ENCODE measurements around the gene RSPO4.

The RSPO4 gene

DNA sequence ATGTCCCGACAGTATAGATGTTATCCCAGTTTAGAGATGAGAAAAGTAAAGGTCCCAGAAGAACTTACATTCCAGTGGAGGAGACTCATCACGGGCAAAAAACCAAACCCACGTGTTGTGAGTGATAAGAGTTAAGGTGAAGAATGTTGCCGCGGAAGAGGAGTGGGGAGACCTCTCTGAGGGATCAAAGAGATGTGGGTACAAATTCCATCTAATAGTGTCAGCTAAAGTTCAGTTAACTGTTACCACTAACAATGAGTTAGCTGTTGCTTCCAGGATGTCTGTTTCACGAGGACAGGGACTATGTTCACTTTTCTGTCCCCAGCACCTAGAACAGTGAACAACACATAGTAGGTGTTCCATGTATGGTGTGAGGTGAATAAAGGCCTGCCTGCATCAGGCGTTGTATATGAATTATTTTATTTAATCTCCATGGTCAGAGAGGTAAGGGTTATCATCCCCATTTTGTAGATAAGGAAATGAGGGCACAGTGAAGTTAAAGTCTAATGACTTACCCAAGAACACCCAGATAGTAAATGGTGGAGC, 39.8 kb upstream of the RSPO4 start:
- H4K20me1 ChIP-seq (ENCODE audit: insufficient read depth, low read length) = no peaks in the 10 kb centered on the region
- ATAC-seq (ENCODE audit: insufficient read depth, low read depth) (no peak), DNase-seq (no peak)
- H3K36me3 ChIP-seq (ENCODE audit: insufficient read depth, low read length) = no peaks in the 10 kb centered on the region
- H2AFZ ChIP-seq (ENCODE audit: low read depth, low read length) = no peak overlapping the region
- no peaks in the 10 kb centered on the region for H3K9me3 ChIP-seq (ENCODE audit: insufficient read depth, low read length, severe bottlenecking)
- H3K9ac ChIP-seq (ENCODE audit: low read depth, low read length) = no peak overlapping the region
- no peaks in the 10 kb centered on the region for H3K79me2 ChIP-seq (ENCODE audit: insufficient read depth, low read length)
- H3K4me3 ChIP-seq (ENCODE audit: low read depth in 1 of 2, low read length in 2 of 2) = no peak overlapping the region
- no peak overlapping the region for H3K4me2 ChIP-seq (ENCODE audit: insufficient read depth, low read length)
- no peaks in the 10 kb centered on the region for H3K4me1 ChIP-seq (ENCODE audit: insufficient read depth, low read length)
- H3K27ac ChIP-seq (ENCODE audit: low read length) = no peak overlapping the region
- no peak for TF ChIP-seq EZH2 (IDR thresholded peaks at IDR 0.05; ENCODE audit: borderline replicate concordance, low read depth, low read length, severe bottlenecking)
- TF ChIP-seq, protein P1, sequence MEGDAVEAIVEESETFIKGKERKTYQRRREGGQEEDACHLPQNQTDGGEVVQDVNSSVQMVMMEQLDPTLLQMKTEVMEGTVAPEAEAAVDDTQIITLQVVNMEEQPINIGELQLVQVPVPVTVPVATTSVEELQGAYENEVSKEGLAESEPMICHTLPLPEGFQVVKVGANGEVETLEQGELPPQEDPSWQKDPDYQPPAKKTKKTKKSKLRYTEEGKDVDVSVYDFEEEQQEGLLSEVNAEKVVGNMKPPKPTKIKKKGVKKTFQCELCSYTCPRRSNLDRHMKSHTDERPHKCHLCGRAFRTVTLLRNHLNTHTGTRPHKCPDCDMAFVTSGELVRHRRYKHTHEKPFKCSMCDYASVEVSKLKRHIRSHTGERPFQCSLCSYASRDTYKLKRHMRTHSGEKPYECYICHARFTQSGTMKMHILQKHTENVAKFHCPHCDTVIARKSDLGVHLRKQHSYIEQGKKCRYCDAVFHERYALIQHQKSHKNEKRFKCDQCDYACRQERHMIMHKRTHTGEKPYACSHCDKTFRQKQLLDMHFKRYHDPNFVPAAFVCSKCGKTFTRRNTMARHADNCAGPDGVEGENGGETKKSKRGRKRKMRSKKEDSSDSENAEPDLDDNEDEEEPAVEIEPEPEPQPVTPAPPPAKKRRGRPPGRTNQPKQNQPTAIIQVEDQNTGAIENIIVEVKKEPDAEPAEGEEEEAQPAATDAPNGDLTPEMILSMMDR (IDR thresholded peaks at IDR 0.05; ENCODE audit: borderline replicate concordance, extremely low read depth, low read length, poor library complexity, severe bottlenecking) = no peak
- no peaks in the 10 kb centered on the region for H3K27me3 ChIP-seq (ENCODE audit: insufficient read depth, low read length, poor library complexity)

DNA sequence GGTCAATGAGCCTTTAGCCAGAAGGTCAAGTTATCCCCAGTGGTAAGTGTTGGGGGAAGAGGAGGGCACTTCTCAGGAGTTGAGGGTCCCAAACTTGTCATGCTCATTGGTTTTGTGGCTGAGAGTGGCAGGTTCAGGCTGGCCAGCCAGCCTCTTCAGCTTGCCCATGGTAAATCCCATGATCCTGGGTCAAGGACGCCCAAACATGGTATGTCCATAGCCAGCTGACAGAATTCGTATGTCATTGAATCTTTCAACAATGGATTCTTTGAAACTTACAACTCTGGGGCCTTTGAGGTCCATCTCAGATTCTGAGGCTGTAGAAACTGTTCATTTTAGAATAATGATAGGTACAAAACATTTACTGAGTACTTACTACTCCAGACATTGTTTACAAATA, 36.1 kb upstream of the RSPO4 start:
- no peak for TF ChIP-seq EZH2 (IDR thresholded peaks at IDR 0.05; ENCODE audit: borderline replicate concordance, low read depth, low read length, severe bottlenecking)
- TF ChIP-seq, protein P1 (IDR thresholded peaks at IDR 0.05; ENCODE audit: borderline replicate concordance, extremely low read depth, low read length, poor library complexity, severe bottlenecking) = no peak
- Histone ChIP-seq H3K27me3 (ENCODE audit: insufficient read depth, low read length, poor library complexity) (peaks cover 4% of the 10 kb centered on the region), H3K27ac (ENCODE audit: low read length) (no peak overlapping the region), H2AFZ (ENCODE audit: low read depth, low read length) (no peak overlapping the region), H3K4me2 (ENCODE audit: insufficient read depth, low read length) (no peak overlapping the region), H3K4me3 (ENCODE audit: low read depth in 1 of 2, low read length in 2 of 2) (no peak overlapping the region), H4K20me1 (ENCODE audit: insufficient read depth, low read length) (no peaks in the 10 kb centered on the region), H3K79me2 (ENCODE audit: insufficient read depth, low read length) (no peaks in the 10 kb centered on the region), H3K9ac (ENCODE audit: low read depth, low read length) (no peak overlapping the region), H3K36me3 (ENCODE audit: insufficient read depth, low read length) (no peaks in the 10 kb centered on the region), H3K4me1 (ENCODE audit: insufficient read depth, low read length) (no peaks in the 10 kb centered on the region), H3K9me3 (ENCODE audit: insufficient read depth, low read length, severe bottlenecking) (no peaks in the 10 kb centered on the region)
- DNase-seq = no peak
- no peak for ATAC-seq (ENCODE audit: insufficient read depth, low read depth)

DNA sequence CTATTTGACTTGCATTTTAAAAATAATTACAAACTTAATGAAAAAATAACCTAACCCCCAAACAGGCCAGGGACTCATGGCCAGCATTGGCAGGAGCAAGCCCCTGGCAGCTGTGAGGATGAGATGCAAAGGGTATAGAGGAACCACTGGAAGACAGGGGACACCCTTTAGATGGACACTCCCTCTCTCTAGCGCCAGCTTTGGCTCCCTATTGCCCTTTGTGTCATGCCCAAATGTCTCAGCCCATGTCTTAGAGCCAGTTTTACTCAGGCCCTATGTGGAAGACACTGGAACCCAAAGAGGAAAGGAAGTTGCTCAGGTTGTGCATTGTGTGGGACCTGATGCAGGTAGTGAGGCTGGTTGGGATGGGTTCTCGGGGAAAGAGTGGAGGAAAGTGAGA, 34.9 kb upstream of the RSPO4 start:
- no peak for TF ChIP-seq EZH2 (IDR thresholded peaks at IDR 0.05; ENCODE audit: borderline replicate concordance, low read depth, low read length, severe bottlenecking)
- no peaks in the 10 kb centered on the region for H3K79me2 ChIP-seq (ENCODE audit: insufficient read depth, low read length)
- no peak overlapping the region for H3K4me2 ChIP-seq (ENCODE audit: insufficient read depth, low read length)
- DNase-seq (no peak), ATAC-seq (ENCODE audit: insufficient read depth, low read depth) (no peak)
- H2AFZ ChIP-seq (ENCODE audit: low read depth, low read length) = no peak overlapping the region
- H3K9me3 ChIP-seq (ENCODE audit: insufficient read depth, low read length, severe bottlenecking) = no peaks in the 10 kb centered on the region
- no peaks in the 10 kb centered on the region for H3K4me1 ChIP-seq (ENCODE audit: insufficient read depth, low read length)
- H3K27ac ChIP-seq (ENCODE audit: low read length) = no peak overlapping the region
- no peak overlapping the region for H3K4me3 ChIP-seq (ENCODE audit: low read depth in 1 of 2, low read length in 2 of 2)
- H3K36me3 ChIP-seq (ENCODE audit: insufficient read depth, low read length) = no peaks in the 10 kb centered on the region
- no peak overlapping the region for H3K9ac ChIP-seq (ENCODE audit: low read depth, low read length)
- H4K20me1 ChIP-seq (ENCODE audit: insufficient read depth, low read length) = no peaks in the 10 kb centered on the region
- peaks cover 4% of the 10 kb centered on the region for H3K27me3 ChIP-seq (ENCODE audit: insufficient read depth, low read length, poor library complexity)

DNA sequence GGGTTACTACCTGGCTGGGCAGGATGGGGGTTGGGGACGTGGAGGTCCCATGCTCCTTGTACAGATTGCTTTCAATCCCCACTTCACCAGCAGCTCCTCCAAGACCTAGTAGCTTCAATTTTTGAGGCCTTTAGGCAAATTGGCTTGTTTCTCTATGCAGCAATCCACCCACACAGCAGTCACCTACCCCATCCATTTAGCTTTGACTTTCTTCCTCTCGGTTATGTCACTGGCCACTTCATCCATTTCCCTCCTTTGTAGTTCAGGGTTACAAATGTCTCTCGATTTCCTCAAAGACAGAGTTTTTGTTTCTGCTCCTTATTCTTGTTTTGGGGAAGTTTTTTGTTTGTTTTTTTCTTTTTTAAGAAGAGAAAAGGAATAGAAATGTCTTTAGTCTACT, 33.4 kb upstream of the RSPO4 start:
- TF ChIP-seq, protein P1 (IDR thresholded peaks at IDR 0.05; ENCODE audit: borderline replicate concordance, extremely low read depth, low read length, poor library complexity, severe bottlenecking) = no peak
- TF ChIP-seq EZH2 (IDR thresholded peaks at IDR 0.05; ENCODE audit: borderline replicate concordance, low read depth, low read length, severe bottlenecking) = no peak
- no peak for DNase-seq
- Histone ChIP-seq H3K27me3 (ENCODE audit: insufficient read depth, low read length, poor library complexity) (peaks cover 4% of the 10 kb centered on the region), H3K36me3 (ENCODE audit: insufficient read depth, low read length) (no peaks in the 10 kb centered on the region), H3K9ac (ENCODE audit: low read depth, low read length) (no peak overlapping the region), H3K4me3 (ENCODE audit: low read depth in 1 of 2, low read length in 2 of 2) (no peak overlapping the region), H3K9me3 (ENCODE audit: insufficient read depth, low read length, severe bottlenecking) (no peaks in the 10 kb centered on the region), H4K20me1 (ENCODE audit: insufficient read depth, low read length) (no peaks in the 10 kb centered on the region), H3K79me2 (ENCODE audit: insufficient read depth, low read length) (no peaks in the 10 kb centered on the region), H3K4me2 (ENCODE audit: insufficient read depth, low read length) (no peak overlapping the region), H3K27ac (ENCODE audit: low read length) (no peak overlapping the region), H3K4me1 (ENCODE audit: insufficient read depth, low read length) (no peaks in the 10 kb centered on the region), H2AFZ (ENCODE audit: low read depth, low read length) (no peak overlapping the region)
- no peak for ATAC-seq (ENCODE audit: insufficient read depth, low read depth)

All from DND-41 (cell line).